K562 (cell line): ENCODE measurements around the gene CBR4. TPM values are rescaled to one million over a fixed set of nuclear protein-coding genes. Genes with fewer than 3 reads are reported as not detected.
A peak's percentile ranks its signal among the peaks of the same experiment; 100 is the strongest.

Experiments used
- ARID1B ChIP-seq: fragments of 450-650 bp; IDR thresholded peaks from 2 replicates; pipeline ENCODE4 v1.6.1; 2016; ENCODE audit warnings: antibody characterized with exemption, mild to moderate bottlenecking, inconsistent platforms
- BRD4 ChIP-seq: fragments of 200-600 bp; sonication (generic); IDR thresholded peaks from 2 replicates; pipeline ENCODE4 v1.6.1; 2017; ENCODE audit warnings: inconsistent platforms
- E2F1 ChIP-seq: sonication (generic); formaldehyde crosslinking; IDR thresholded peaks from 2 replicates; pipeline ENCODE4 v1.8.1; 2023; ENCODE audit warnings: mild to moderate bottlenecking, missing genetic modification reagents, moderate library complexity
- FOXA1 ChIP-seq: fragments of 450-650 bp; IDR thresholded peaks from 2 replicates; pipeline ENCODE4 v1.6.1; 2016; ENCODE audit warnings: mild to moderate bottlenecking, borderline replicate concordance
- GMEB1 ChIP-seq: fragments of 250-450 bp; sonication (Bioruptor Pico); IDR thresholded peaks from 2 replicates; pipeline ENCODE4 v1.4.0; 2020; ENCODE audit warnings: mild to moderate bottlenecking
- HEY1 ChIP-seq: fragments of 250-450 bp; sonication (Bioruptor Pico); IDR thresholded peaks from 2 replicates; pipeline ENCODE4 v1.5.0; 2020; ENCODE audit warnings: mild to moderate bottlenecking, moderate library complexity, borderline replicate concordance
- HMG20B ChIP-seq: fragments of 250-450 bp; sonication (Bioruptor Pico); IDR thresholded peaks from 2 replicates; pipeline ENCODE4 v1.5.0; 2021; ENCODE audit warnings: mild to moderate bottlenecking
- MTA2 ChIP-seq: fragments of 450-650 bp; IDR thresholded peaks from 2 replicates; pipeline ENCODE4 v1.6.1; 2016; ENCODE audit warnings: low read depth
- NUFIP1 ChIP-seq: fragments of 450-650 bp; IDR thresholded peaks from 2 replicates; pipeline ENCODE4 v1.6.1; 2018; ENCODE audit not compliant: partially characterized antibody
- PHF20 ChIP-seq: fragments of 450-650 bp; IDR thresholded peaks from 2 replicates; pipeline ENCODE4 v1.6.1; 2018; ENCODE audit not compliant: partially characterized antibody
- RBM15 ChIP-seq: fragments of 200-400 bp; formaldehyde crosslinking; IDR thresholded peaks from 2 replicates; pipeline ENCODE4 v1.6.1; 2018; ENCODE audit warnings: mild to moderate bottlenecking, low read length, moderate library complexity; ENCODE audit not compliant: insufficient read depth
- ZBTB33 ChIP-seq: sonication (generic); formaldehyde crosslinking; IDR thresholded peaks from 2 replicates; pipeline ENCODE4 v1.8.1; 2023; ENCODE audit warnings: mild to moderate bottlenecking, missing genetic modification reagents
- ZBTB43 ChIP-seq: sonication (generic); formaldehyde crosslinking; IDR thresholded peaks from 2 replicates; pipeline ENCODE4 v1.8.0; 2023; ENCODE audit warnings: mild to moderate bottlenecking, missing genetic modification reagents
- ZNF12 ChIP-seq: sonication (generic); formaldehyde crosslinking; IDR thresholded peaks from 2 replicates; pipeline ENCODE4 v1.4.0; 2020; ENCODE audit warnings: mild to moderate bottlenecking, missing genetic modification reagents
- ZNF436 ChIP-seq: fragments of 250-450, 450-650 bp; sonication (Bioruptor Pico); formaldehyde crosslinking; IDR thresholded peaks from 2 replicates; pipeline ENCODE4 v1.7.0; 2020; ENCODE audit warnings: mild to moderate bottlenecking
- polyA plus RNA-seq, 8 experiments: library from polyadenylated mRNA; depleted of rRNA in 4 of 8; stranded (reverse) in 5 of 8; unstranded in 3 of 8; fragments of >200 nt; fragmentation: Nextera tagmentation in 2 of 8; fragmentation: Illumina TruSeq in 1 of 8; extraction: Ambion mirVana in 2 of 8; extraction: Trizol in 1 of 8; gene quantifications; 2 replicates each; pipeline versions ENCODE4 v1.2.1 to v1.2.3, GENCODE V29; 2011 to 2014; ENCODE audit warnings: inconsistent platforms in 1 of 8, missing spikeins in 1 of 8
- total RNA-seq, 7 experiments: library from RNA; depleted of rRNA in 6 of 7; stranded (reverse); fragments of >200 nt in 6 of 7; fragmentation: Illumina TruSeq in 2 of 7; extraction: Trizol in 2 of 7; gene quantifications; 2 replicates each; pipeline versions ENCODE4 v1.2.1 to v1.2.3, GENCODE V29; 2011 to 2021; ENCODE audit warnings: low replicate concordance in 1 of 7

CBR4 gene
- total and polyA plus RNA-seq, 9 of the 15 experiments (the other 6 are each of a cell fraction or from before 2014, with no cell fraction given) = 12.1 to 26.4 (median 18.6) TPM

GRCh38 chr4:169009286-169010124, 550 bp downstream of the CBR4 start (continued):
- TF ChIP-seq HMG20B (CRISPR knock-in tag) = 0 out of 2 replicates have a peak, but pooled peaks have one; percentile 29
- no peak for TF ChIP-seq HEY1
- TF ChIP-seq ZBTB33 (CRISPR knock-in tag) = no peak
- no peak for TF ChIP-seq FOXA1
- TF ChIP-seq NUFIP1 = no peak
- TF ChIP-seq MTA2 = no peak
- TF ChIP-seq E2F1 (CRISPR knock-in tag) = no peak
- TF ChIP-seq ZNF436 (CRISPR knock-in tag) = no peak
- no peak for TF ChIP-seq RBM15
- no peak for TF ChIP-seq ZBTB43 (CRISPR knock-in tag)
- peak; percentile 42; the same call in 1 of the 2 replicates for TF ChIP-seq GMEB1
- TF ChIP-seq PHF20 = peak; percentile 27
- TF ChIP-seq BRD4 = peak; percentile 84; the same call in 1 of the 2 replicates
- TF ChIP-seq ZNF12 (CRISPR knock-in tag) = no peak
- TF ChIP-seq ARID1B = no peak
